ENCODE results near the gene OTUB2. TPM values are rescaled to one million over a fixed set of nuclear protein-coding genes. Genes with fewer than 3 reads are reported as not detected.

Gene OTUB2
- total RNA-seq, 6 donors from 2014 or later, result 0.22 to 1.8 (median 1.1) TPM

GRCh38 chr14:94027566-94028449 lies 1.7 kb downstream of the OTUB2 start:
- Histone ChIP-seq H3K36me3 (no peaks in the 10 kb centered on the region), H3K27me3 (no peaks in the 10 kb centered on the region), H3K4me1 (peaks cover 7 to 27% (median 17%) of the 10 kb centered on the region in 4 donors), H3K27ac (no peak overlapping the region), H3K4me3 (no peak overlapping the region), H3K9me3 (no peaks in the 10 kb centered on the region)
- 81 to 95% methylated on average over 6 to 14 of the region's 14 CpGs for WGBS, 2 donors
- peak; percentile 53 to 55 for DNase-seq
- no peak for TF ChIP-seq EP300 (IDR thresholded peaks at IDR 0.05)
- TF ChIP-seq POLR2AphosphoS5 (IDR thresholded peaks at IDR 0.05), result no peak
- TF ChIP-seq, protein P1, sequence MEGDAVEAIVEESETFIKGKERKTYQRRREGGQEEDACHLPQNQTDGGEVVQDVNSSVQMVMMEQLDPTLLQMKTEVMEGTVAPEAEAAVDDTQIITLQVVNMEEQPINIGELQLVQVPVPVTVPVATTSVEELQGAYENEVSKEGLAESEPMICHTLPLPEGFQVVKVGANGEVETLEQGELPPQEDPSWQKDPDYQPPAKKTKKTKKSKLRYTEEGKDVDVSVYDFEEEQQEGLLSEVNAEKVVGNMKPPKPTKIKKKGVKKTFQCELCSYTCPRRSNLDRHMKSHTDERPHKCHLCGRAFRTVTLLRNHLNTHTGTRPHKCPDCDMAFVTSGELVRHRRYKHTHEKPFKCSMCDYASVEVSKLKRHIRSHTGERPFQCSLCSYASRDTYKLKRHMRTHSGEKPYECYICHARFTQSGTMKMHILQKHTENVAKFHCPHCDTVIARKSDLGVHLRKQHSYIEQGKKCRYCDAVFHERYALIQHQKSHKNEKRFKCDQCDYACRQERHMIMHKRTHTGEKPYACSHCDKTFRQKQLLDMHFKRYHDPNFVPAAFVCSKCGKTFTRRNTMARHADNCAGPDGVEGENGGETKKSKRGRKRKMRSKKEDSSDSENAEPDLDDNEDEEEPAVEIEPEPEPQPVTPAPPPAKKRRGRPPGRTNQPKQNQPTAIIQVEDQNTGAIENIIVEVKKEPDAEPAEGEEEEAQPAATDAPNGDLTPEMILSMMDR (IDR thresholded peaks at IDR 0.05), result no peak
- no peak for TF ChIP-seq POLR2A (IDR thresholded peaks at IDR 0.05)
- ATAC-seq (ENCODE audit: low FRiP score in 2 of 2), result no peak

- Histone ChIP-seq H3K27ac (no peak overlapping the region), H3K4me3 (no peak overlapping the region), H3K4me1 (peaks cover 7 to 27% (median 17%) of the 10 kb centered on the region in 4 donors), H3K27me3 (no peaks in the 10 kb centered on the region), H3K9me3 (no peaks in the 10 kb centered on the region), H3K36me3 (no peaks in the 10 kb centered on the region)
- WGBS, 2 donors, result 78 to 86% methylated on average over 4 of the region's 4 CpGs
- ATAC-seq (ENCODE audit: low FRiP score in 2 of 2) (no peak), DNase-seq (no peak)
- no peak for TF ChIP-seq EP300 (IDR thresholded peaks at IDR 0.05)
- TF ChIP-seq, protein P1 (IDR thresholded peaks at IDR 0.05), result no peak
- TF ChIP-seq POLR2AphosphoS5 (IDR thresholded peaks at IDR 0.05), result no peak
- TF ChIP-seq POLR2A (IDR thresholded peaks at IDR 0.05), result no peak
Observed at GRCh38 chr14:94028450-94028826, 2.3 kb downstream of the OTUB2 start.

DNA sequence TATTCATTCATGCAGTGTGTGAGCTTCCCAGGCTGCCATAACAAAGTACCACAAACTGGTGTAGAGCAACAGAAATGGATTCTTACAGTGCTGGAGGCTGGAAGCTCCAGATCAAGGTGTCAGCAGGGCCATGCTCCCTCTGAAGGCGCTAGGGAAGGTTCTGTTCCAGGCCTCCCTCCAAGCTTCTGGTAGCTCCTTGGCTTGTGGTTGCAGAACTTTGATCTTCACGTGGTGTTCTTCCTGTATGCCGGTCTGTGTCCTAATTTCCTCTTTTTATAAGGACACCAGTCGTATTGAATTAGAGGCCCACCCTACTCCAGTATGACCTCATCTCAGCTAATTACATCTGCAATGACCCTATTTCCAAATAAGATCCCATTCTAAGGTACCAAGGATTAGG lies 3.1 kb downstream of the OTUB2 start:
- 69 to 77% methylated on average over 4 of the region's 4 CpGs for WGBS, 2 donors
- ATAC-seq (ENCODE audit: low FRiP score in 2 of 2) (no peak), DNase-seq (no peak)

GRCh38 chr14:94029671-94030203 lies 3.6 kb downstream of the OTUB2 start:
- H3K27ac ChIP-seq, result no peak overlapping the region
- no peak overlapping the region for H3K4me3 ChIP-seq
- ATAC-seq (ENCODE audit: low FRiP score in 2 of 2) (no peak), DNase-seq (no peak)
- H3K4me1 ChIP-seq, result peaks cover 7 to 27% (median 17%) of the 10 kb centered on the region in 4 donors
- TF ChIP-seq POLR2A (IDR thresholded peaks at IDR 0.05) (no peak), POLR2AphosphoS5 (IDR thresholded peaks at IDR 0.05) (no peak), EP300 (IDR thresholded peaks at IDR 0.05) (no peak)
- TF ChIP-seq, protein P1 (IDR thresholded peaks at IDR 0.05), result no peak
- H3K9me3 ChIP-seq, result no peaks in the 10 kb centered on the region
- H3K36me3 ChIP-seq, result no peaks in the 10 kb centered on the region
- WGBS, 2 donors, result 91 to 92% methylated on average over 7 of the region's 7 CpGs
- H3K27me3 ChIP-seq, result no peaks in the 10 kb centered on the region

More for the DNA sequence above, 3.1 kb downstream of the OTUB2 start:
- TF ChIP-seq, protein P1 (IDR thresholded peaks at IDR 0.05), result no peak
- TF ChIP-seq POLR2AphosphoS5 (IDR thresholded peaks at IDR 0.05) (no peak), EP300 (IDR thresholded peaks at IDR 0.05) (no peak), POLR2A (IDR thresholded peaks at IDR 0.05) (no peak)
- Histone ChIP-seq H3K36me3 (no peaks in the 10 kb centered on the region), H3K27ac (peak overlapping the region in 1 of 4 donors; percentile 20), H3K9me3 (no peaks in the 10 kb centered on the region), H3K4me1 (peaks cover 7 to 27% (median 17%) of the 10 kb centered on the region in 4 donors), H3K4me3 (no peak overlapping the region), H3K27me3 (no peaks in the 10 kb centered on the region)
